Measurements from ENCODE around the gene CDKL1. TPM values are rescaled to one million over a fixed set of nuclear protein-coding genes. Genes with fewer than 3 reads are reported as not detected.

The CDKL1 gene
- total RNA-seq, 2 donors from 2014 or later = 2.4 to 4.6 TPM

GRCh38 chr14:50340045-50340444 is 56.6 kb downstream of the CDKL1 start:
- H3K27ac ChIP-seq = no peak overlapping the region
- H3K36me3 ChIP-seq = no peaks in the 10 kb centered on the region
- H3K4me1 ChIP-seq = peaks cover 0 to 33% of the 10 kb centered on the region in 2 donors
- H3K27me3 ChIP-seq = no peaks in the 10 kb centered on the region
- no peaks in the 10 kb centered on the region for H3K9me3 ChIP-seq
- no peak for DNase-seq (ENCODE audit: low spot score)
- H3K4me3 ChIP-seq = no peak overlapping the region
- no peak for TF ChIP-seq CTCF (IDR thresholded peaks at IDR 0.05)

- no peaks in the 10 kb centered on the region for H3K27me3 ChIP-seq
- H3K4me3 ChIP-seq = no peak overlapping the region
- no peak for TF ChIP-seq CTCF (IDR thresholded peaks at IDR 0.05)
- H3K9me3 ChIP-seq = no peaks in the 10 kb centered on the region
- H3K27ac ChIP-seq = no peak overlapping the region
- no peaks in the 10 kb centered on the region for H3K36me3 ChIP-seq
- no peak for DNase-seq (ENCODE audit: low spot score)
- peaks cover 0 to 35% of the 10 kb centered on the region in 2 donors for H3K4me1 ChIP-seq
These were observed 57.4 kb downstream of the CDKL1 start for GRCh38 chr14:50339178-50339804.

- Histone ChIP-seq H3K27me3 (no peaks in the 10 kb centered on the region), H3K27ac (no peak overlapping the region), H3K4me3 (no peak overlapping the region), H3K9me3 (no peaks in the 10 kb centered on the region), H3K36me3 (no peaks in the 10 kb centered on the region), H3K4me1 (peaks cover 0 to 35% of the 10 kb centered on the region in 2 donors)
- DNase-seq (ENCODE audit: low spot score) = no peak
- TF ChIP-seq CTCF (IDR thresholded peaks at IDR 0.05) = no peak
These were observed 58.1 kb downstream of the CDKL1 start for GRCh38 chr14:50338587-50338986.

GRCh38 chr14:50335989-50336824 is 60.5 kb downstream of the CDKL1 start:
- no peak for TF ChIP-seq CTCF (IDR thresholded peaks at IDR 0.05)
- Histone ChIP-seq H3K9me3 (no peaks in the 10 kb centered on the region), H3K4me3 (no peak overlapping the region), H3K27me3 (no peaks in the 10 kb centered on the region), H3K27ac (peak overlapping the region; percentile 70 to 77), H3K36me3 (no peaks in the 10 kb centered on the region), H3K4me1 (peaks cover 0 to 26% of the 10 kb centered on the region in 2 donors)
- DNase-seq (ENCODE audit: low spot score) = no peak

- Histone ChIP-seq H3K36me3 (peaks cover 2% of the 10 kb centered on the region), H3K4me1 (peaks cover 0 to 26% of the 10 kb centered on the region in 2 donors), H3K4me3 (no peak overlapping the region), H3K27ac (peak overlapping the region; percentile 70 to 77), H3K9me3 (no peaks in the 10 kb centered on the region), H3K27me3 (no peaks in the 10 kb centered on the region)
- DNase-seq (ENCODE audit: low spot score) = peak; percentile 72
- no peak for TF ChIP-seq CTCF (IDR thresholded peaks at IDR 0.05)
These were observed 61.3 kb downstream of the CDKL1 start for GRCh38 chr14:50335389-50335788.
